GM19099 (cell line): ENCODE data around the gene CDS1.

Experiments used
- POLR2A ChIP-seq: IDR thresholded peaks from 3 replicates; pipeline ENCODE4 v1.6.1; 2011; ENCODE audit warnings: low read depth; ENCODE audit not compliant: insufficient read length; ENCODE audit errors: extremely low read depth

CDS1 gene

DNA sequence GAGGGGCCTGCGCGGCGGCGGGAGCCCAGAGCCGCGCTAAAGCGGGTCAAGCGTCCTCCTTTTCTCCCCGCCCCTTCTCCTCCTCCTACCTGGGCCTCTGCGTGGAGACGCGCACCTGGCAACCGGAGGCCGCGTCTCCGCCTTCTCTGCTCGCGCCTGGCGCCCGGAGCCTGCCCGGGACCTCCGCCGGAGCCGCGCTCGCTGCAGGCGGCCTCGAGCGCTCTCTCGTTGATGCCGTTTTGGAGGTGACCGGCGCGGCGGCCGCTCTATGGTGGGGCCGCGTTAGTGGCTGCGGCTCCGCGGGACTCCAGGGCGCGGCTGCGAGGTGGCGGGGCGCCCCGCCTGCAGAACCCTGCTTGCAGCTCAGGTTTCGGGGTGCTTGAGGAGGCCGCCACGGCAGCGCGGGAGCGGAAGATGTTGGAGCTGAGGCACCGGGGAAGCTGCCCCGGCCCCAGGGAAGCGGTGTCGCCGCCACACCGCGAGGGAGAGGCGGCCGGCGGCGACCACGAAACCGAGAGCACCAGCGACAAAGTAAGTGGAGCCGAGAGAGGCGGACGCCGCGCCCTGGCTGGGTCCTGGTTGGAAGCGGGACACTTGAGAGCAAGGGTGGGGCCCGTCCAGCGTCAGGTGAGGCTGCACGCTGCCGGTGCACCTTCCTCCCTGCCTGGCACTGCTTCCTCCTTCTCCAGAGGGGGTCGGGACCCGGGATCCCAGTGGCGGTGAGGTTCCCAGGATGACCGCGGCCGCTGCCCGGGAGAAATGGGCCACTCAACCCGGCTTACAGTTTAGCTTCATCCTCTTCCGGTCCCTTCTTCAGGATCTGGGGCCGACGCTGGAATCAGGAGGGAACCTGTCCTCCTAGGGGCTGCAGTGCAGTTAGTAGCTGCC is at the start of gene CDS1:
Gene CDS1, plus strand, starts transcription at position 140 of the 888 bp plus-strand sequence. Its CDS starts 275 bp downstream, at position 415.
- no peak for TF ChIP-seq POLR2A

- TF ChIP-seq POLR2A: no peak
Observed at GRCh38 chr4:84535901-84536300, 47.0 kb upstream of the CDS1 start.

GRCh38 chr4:84545093-84545492 is 37.8 kb upstream of the CDS1 start:
- TF ChIP-seq POLR2A: no peak

GRCh38 chr4:84547211-84547610 is 35.7 kb upstream of the CDS1 start:
- TF ChIP-seq POLR2A: no peak

GRCh38 chr4:84562156-84562555 is 20.8 kb upstream of the CDS1 start:
- no peak for TF ChIP-seq POLR2A

GRCh38 chr4:84563002-84563401 is 19.9 kb upstream of the CDS1 start:
- TF ChIP-seq POLR2A: no peak

DNA sequence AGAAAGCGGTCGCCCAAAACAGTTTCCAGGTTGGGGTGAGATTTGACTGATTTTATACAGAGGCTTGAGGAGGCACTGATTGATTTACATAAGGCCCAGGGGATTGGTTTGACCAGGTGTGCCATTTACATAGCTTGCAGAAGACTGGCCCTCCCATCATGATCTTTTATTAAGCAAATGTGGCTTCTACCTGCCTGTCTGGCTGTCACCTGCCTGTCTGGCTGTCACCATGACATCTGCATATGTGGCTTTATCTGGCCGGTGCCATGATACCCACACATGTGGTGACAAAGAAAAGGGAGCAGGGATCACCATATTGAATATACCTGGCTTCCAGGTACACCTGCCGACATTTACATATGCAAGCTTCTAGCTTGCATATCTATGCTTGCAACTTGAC is 17.0 kb upstream of the CDS1 start:
- no peak for TF ChIP-seq POLR2A

- TF ChIP-seq POLR2A: no peak
Observed at GRCh38 chr4:84568496-84568895, 14.4 kb upstream of the CDS1 start.

GRCh38 chr4:84569009-84569408 is 13.9 kb upstream of the CDS1 start:
- no peak for TF ChIP-seq POLR2A

- TF ChIP-seq POLR2A: no peak
Observed at GRCh38 chr4:84573385-84574068, 9.4 kb upstream of the CDS1 start.

DNA sequence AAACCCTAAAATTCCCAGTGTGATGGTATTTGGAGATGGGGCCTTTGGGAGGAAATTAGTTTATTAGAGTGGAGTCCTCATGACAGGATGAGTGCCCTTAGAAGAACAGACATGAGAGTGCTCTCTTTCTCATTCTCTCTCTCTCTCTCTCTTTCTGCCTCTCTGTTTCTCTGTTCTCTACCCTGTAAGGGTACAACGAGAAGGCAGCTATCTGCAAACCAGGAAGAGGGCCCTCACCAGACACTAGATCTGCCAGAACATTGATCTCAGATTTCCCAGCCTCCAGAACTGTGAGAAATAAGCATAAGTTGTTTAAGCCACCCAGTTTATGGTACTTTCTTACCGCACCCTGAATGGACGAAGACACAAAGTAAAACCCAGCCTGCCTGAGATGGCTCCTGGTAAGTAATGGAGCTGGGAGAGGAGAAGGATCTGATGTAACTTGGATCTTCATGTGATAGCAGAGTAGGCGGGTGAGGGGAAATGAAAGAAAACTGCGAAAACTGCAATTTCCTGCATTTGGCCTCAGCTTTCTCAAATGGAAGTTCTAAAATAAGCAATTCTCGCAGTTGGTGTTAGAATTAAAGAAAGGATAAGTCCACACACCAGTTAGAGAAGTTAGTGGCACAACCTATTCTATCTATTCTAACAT is 8.7 kb upstream of the CDS1 start:
- no peak for TF ChIP-seq POLR2A

DNA sequence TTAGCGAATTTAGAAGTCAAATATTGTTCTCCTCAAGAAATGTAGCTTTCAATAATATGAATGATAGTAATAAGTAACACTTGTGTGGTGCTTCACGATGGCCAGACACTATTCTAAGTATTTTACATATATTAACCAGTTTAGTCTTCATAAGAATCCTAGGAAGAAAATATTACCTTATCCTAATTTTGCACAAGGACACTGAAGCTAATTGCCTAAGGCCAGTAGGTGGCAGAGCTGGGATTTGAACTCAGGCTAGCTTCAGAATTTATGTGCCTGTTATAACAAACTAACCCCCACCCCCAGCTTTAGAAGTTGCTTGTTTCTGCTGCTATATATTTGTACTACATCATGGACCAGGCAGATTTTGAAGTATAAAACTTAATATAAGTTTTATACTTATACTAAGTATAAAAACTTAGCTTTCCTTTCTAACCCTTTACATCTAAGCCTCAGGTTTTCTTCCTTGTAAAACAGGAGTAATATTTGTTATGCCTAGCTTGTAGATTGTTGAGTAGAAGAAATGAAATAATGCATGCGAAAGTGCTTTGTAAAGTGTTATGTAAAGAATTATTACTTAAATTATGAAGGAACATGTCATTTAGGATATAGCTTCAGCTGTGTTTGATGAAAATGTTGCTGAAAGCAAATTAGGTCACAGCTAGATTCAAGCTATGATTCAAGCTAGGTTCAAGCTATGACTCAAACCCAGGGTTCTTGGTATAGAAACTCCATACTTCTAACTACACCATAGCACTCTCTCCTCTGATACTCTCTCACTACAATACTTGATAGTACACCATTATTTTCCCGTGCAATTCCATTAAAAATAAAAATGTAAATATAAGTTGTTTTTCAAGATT is 4.2 kb upstream of the CDS1 start:
- TF ChIP-seq POLR2A: no peak

GRCh38 chr4:84579403-84579776 is 3.5 kb upstream of the CDS1 start:
- no peak for TF ChIP-seq POLR2A

GRCh38 chr4:84582302-84582987 is 482 bp upstream of the CDS1 start:
- TF ChIP-seq POLR2A: no peak
